Activated CD4-positive, alpha-beta T cell treated with anti-CD3 and anti-CD28 coated beads for 48 hours (primary cell): ENCODE measurements around the gene SERTAD1.
"Not testable (repeated sequence)": the region's sequence is repeated elsewhere in the genome, so short reads cannot be mapped to it uniquely, and the experiment has no call there.

ENCODE experiments used
- DNase-seq: peaks from one replicate; pipeline ENCODE4 v3.0.0-alpha.2; 2020

Gene SERTAD1, protein sequence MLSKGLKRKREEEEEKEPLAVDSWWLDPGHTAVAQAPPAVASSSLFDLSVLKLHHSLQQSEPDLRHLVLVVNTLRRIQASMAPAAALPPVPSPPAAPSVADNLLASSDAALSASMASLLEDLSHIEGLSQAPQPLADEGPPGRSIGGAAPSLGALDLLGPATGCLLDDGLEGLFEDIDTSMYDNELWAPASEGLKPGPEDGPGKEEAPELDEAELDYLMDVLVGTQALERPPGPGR

GRCh38 chr19:40425450-40426287, at the start of gene SERTAD1:
TSS of gene SERTAD1 (minus strand) at chr19:40425992. CDS start at chr19:40423546, 2,446 bp downstream.
- peak; percentile 100 for DNase-seq

GRCh38 chr19:40474737-40475136, 48.9 kb upstream of the SERTAD1 start:
- no peak for DNase-seq

DNA sequence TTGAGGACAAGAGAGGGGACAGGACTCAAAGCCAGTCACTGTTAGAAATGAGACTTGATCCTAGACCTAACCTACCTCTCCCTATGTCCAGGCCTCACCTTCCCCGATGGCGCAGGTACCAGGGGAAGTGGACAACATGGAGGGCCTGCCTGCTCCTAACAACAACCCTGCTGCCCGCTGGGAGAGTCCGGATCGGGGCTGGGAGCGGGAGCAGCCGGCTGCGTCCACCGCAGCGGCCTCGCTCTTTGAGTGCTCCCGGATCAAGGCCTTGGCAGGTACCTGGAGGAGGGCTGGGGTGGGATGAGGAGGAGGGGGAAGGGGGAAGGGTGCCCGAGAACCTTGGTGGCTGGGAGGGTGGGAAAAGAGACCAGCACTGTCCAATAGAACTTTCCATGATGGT, 46.7 kb upstream of the SERTAD1 start:
- DNase-seq = no peak

DNA sequence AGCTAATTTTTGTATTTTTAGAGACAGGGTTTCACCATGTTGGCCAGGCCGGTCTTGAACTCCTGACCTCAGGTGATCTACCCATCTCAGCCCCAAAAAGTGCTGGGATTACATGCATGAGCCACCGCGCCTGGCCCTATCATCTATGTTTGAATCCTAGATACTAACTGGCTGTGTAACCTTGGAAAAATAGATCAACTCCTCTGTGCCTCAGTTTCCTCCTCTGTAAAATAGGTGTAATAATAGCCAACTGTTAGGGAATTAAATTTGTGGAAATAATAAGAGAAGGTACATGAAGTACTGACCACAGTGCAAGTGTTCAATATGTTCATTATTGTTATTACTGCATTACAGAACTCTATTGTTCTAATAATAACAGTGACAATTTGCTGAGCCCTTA, 45.3 kb upstream of the SERTAD1 start:
- DNase-seq = no peak

- DNase-seq = no peak
Observed at GRCh38 chr19:40469011-40469410, 43.2 kb upstream of the SERTAD1 start.

- DNase-seq = no peak
Observed at GRCh38 chr19:40466985-40467734, 41.4 kb upstream of the SERTAD1 start, which contains the start of gene SPTBN4. TSS of gene SPTBN4 (plus strand) at chr19:40467001. CDS start at chr19:40472622, 5,621 bp downstream.

DNA sequence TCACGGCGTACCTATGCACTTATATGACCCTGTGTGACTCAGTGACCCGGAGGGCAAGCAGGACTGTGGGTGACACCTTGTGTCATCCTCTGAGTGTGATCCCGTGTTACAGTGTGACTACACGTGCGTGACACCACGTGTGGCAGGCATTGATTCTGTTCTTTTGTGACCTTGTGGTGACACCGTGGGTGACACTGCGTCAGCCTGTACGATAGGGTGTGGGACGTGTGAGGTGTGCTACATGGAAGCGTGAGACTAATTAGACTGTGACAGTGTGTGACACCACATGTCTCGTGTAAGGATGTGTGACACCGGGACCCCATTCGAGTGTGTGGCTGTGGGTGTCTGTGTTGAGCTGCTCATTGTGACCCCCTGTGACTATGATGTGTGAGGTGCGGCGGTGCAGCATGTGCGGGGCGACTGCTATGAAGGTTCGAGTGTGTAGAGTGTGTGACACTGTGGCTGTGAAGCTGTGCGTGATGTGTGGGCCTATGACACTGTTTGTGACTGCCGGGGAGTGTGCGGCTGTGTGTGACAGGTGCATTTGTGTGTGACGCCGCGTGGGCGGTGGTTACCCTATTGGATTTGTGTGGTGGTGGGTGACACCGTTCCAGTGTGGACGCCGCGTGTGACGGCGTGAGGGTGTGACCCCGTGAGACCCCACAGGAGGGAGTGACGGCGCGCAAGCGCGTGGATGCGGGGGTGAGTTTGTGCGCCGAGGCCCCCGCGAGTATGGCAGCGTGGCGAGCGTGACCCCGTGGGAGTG, 40.6 kb upstream of the SERTAD1 start:
- peak; percentile 85 for DNase-seq

- DNase-seq = peak; percentile 100
Observed at GRCh38 chr19:40465557-40466218, 39.9 kb upstream of the SERTAD1 start, which contains the start of gene BLVRB. TSS of gene BLVRB (minus strand) at chr19:40465745. CDS start at chr19:40465688, 57 bp downstream.

DNA sequence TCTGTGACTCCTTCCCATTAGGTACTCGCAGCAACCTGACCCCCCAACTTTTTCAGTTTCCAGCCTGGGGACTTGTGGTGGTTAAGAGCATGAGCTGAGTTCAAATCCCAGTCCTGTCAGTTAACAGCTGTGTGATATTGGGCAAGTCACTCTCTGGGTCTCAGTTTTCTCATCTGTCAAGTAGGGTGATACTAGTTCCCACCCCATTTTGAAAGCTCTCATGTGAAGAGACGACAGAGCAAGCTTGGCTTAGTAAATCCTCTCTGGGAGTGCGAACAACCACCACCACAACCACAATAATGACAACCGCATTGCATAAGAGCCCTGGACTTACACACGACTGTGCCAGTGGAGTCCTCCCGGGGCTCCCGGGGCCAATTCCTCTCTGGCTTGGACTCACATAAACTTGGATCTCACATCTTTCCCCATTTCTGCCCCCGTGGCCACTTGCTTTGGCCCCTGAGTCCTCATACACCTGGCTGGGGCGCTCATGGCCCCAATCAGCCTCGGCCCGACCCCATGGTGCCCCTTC, 39.3 kb upstream of the SERTAD1 start:
- peak; percentile 46 for DNase-seq

DNA sequence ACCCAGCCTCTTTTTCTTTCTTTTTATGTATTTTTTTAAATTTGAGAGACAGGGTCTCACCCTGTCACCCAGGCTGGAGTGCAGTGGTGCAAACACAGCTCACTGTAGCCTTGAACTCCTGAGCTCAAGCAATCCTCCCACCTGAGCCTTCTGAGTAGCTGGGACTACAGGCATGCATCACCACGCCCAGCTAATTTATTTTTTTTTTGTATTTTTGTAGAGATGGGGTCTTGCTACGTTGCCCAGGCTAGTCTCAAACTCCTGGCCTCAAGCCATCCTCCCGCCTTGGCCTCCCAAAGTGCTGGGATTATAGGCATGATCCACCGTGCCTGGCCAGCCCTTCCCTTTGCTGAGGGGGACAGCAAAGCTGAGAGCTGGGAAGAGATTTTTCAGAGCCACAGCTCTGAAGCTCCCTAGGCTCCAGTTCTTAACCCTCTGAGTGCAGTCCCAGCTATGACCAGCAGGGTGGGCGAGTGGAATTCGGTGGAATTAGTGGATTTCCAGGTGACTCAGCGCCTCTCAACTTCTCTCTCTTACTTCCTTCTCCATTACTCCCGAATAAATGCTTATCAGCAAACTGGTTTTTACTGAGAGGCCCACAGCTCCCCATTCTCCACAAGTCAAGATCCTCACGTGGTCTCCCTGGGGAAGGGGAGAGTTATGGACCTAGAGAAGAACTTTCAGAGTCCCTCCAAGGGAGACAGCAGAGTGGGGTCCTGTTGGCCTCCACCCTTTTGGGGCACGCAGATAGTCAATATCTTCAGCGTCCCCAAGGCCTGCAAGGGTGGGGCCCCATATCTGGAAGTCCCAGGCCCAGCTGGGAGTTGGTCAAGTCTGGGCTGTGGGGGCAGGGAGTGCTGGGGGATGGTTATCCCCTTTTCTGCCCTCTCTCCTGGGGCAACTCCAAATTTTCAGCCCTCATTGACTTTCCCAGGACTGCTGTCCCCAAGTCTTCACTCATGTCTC, 38.5 kb upstream of the SERTAD1 start:
- DNase-seq = peak; percentile 85

- DNase-seq = not testable (repeated sequence)
Observed at GRCh38 chr19:40463587-40464037, 37.8 kb upstream of the SERTAD1 start.

DNA sequence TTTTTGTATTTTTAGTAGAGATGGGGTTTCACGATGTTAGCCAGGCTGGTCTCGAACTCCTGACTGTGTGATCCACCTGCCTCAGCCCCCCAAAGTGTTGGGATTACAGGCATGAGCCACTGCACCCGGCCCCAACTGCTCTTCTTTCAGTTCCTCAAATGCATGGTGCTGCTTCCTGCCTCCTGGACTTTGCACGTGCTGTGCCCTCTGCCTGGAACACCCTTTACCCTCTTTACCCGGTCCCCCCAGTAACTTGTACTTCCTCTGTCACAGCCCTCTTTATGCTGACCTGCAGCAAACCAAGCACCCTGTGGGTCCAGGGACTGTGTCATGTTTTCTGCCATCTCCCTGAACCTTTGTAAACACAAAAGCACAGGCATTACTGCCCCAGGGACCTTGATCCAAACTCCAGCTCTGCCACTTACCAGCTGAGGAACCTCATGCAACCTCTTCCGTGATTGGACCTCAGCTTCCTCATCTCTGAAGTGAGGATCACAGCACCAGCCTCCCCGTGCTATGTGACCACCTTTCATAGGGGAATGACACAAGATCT, 36.0 kb upstream of the SERTAD1 start:
- DNase-seq = no peak

GRCh38 chr19:40460185-40460584, 34.4 kb upstream of the SERTAD1 start:
- no peak for DNase-seq

GRCh38 chr19:40458597-40458974, 32.8 kb upstream of the SERTAD1 start:
- DNase-seq = no peak

- DNase-seq = no peak
Observed at GRCh38 chr19:40457953-40458596, 32.3 kb upstream of the SERTAD1 start.

- DNase-seq = no peak
Observed at GRCh38 chr19:40457048-40457447, 31.3 kb upstream of the SERTAD1 start.

GRCh38 chr19:40453943-40454342, 28.2 kb upstream of the SERTAD1 start:
- not testable (repeated sequence) for DNase-seq

- no peak for DNase-seq
Observed at GRCh38 chr19:40453151-40453735, 27.5 kb upstream of the SERTAD1 start.

DNA sequence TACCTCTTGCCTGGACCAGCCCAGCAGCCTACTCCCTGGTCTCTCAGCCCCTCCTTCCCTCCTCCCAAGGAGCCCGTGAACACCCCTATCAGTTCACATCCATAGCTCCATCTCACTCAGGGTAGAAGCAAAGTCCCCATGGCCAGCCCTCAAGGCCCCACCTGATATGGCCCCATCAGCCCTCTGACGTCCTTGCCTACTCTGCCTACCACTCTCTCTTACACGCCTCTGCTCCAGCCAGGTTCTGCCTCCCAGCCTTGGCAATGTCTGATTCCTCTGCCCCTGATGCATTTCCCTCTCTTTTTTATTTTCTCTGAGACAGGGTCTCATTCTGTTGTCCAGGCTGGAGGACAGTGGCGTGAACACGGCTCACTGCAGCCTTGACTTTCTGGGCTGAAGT, 26.2 kb upstream of the SERTAD1 start:
- no peak for DNase-seq
